Right lobe of liver (tissue), 4 donors: ENCODE results near the gene CCNT1.

ENCODE experiments used
- POLR2A ChIP-seq: fragments of 450-650 bp; IDR thresholded peaks from one replicate; pipeline ENCODE4 v1.6.1; 2017; ENCODE audit warnings: antibody characterized with exemption, mild to moderate bottlenecking
- TF ChIP-seq, protein P1 (sequence below), 4 donors: fragments of 200-600 bp in 3 of 4; fragments of 450-650 bp in 1 of 4; IDR thresholded peaks; one replicate each; pipeline versions ENCODE4 v1.5.1 to v1.8.0; 2016 to 2022; ENCODE audit warnings: antibody characterized with exemption in 4 of 4, mild to moderate bottlenecking in 2 of 4
- donor health status: DM: no; HTN: no; CAD: no.
- donor health status: DM: no; HTN: no; CAD: no.
- donor health status: DM: no; HTN: yes; CAD: no.

GRCh38 chr12:48690990-48691389 is 25.5 kb downstream of the CCNT1 start:
- TF ChIP-seq, protein P1, sequence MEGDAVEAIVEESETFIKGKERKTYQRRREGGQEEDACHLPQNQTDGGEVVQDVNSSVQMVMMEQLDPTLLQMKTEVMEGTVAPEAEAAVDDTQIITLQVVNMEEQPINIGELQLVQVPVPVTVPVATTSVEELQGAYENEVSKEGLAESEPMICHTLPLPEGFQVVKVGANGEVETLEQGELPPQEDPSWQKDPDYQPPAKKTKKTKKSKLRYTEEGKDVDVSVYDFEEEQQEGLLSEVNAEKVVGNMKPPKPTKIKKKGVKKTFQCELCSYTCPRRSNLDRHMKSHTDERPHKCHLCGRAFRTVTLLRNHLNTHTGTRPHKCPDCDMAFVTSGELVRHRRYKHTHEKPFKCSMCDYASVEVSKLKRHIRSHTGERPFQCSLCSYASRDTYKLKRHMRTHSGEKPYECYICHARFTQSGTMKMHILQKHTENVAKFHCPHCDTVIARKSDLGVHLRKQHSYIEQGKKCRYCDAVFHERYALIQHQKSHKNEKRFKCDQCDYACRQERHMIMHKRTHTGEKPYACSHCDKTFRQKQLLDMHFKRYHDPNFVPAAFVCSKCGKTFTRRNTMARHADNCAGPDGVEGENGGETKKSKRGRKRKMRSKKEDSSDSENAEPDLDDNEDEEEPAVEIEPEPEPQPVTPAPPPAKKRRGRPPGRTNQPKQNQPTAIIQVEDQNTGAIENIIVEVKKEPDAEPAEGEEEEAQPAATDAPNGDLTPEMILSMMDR (IDR thresholded peaks at IDR 0.05), result no peak
- no peak for TF ChIP-seq POLR2A
